Suppressor macrophage (primary cell): Measurements from ENCODE around the gene BTG1.

Source experiments
- DNase-seq, 4 experiments: peaks; one replicate each; pipeline ENCODE4 v3.0.0-alpha.2; 2020 to 2022
- total RNA-seq, 17 experiments: gene quantifications; one replicate each; lab custom pipeline; 2026; ENCODE audit warnings: mixed read lengths in 6 of 17, inconsistent platforms in 3 of 17; lab: John Stamatoyannopoulos, UW

BTG1 gene, protein sequence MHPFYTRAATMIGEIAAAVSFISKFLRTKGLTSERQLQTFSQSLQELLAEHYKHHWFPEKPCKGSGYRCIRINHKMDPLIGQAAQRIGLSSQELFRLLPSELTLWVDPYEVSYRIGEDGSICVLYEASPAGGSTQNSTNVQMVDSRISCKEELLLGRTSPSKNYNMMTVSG
- 39.9 to 462 (median 128) reads per million in 17 experiments for total RNA-seq

DNA sequence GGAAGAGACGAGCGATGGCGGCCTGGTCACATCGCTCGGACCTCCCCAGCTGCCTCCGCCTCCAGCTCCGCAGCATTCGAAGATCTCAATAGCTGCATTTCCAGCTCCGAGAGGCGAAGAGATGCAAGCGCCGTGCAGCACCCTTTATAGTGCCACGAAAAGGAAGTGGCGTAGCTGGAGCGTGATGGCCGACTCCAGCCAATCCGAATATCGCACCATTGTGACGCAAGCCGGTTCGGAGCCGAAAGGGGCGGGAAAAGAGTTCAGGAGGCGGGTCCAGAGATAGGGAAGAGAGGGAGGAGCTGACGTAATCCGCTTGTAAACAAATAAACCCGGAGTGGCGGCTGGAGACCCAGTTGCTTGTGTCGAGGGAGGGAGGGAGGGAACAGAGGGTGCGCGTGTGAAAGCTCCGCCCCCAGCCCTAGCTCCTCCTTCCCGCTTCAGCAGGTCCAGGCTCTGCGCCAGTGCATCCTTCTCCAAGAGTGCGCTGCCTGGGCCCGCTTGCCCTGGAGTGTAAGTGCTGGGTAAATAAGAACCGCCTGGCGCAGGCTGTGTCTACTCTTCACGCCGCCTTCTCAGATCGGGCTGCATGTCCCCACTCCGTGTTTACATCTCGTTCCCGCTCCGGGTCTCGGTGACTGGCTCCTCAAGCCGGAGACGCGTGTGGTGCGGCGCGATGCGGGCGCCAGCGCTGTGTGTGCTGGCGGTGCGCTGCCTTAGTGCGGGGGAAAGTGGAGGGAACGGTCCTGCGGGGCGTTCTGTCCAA lies at the start of gene BTG1:
Gene BTG1, minus strand, starts transcription at position 116 of the 766 bp plus-strand sequence. CDS start 311 bp downstream, outside the sequence.
- peak; percentile 98 to 100 (median 100) for DNase-seq

DNA sequence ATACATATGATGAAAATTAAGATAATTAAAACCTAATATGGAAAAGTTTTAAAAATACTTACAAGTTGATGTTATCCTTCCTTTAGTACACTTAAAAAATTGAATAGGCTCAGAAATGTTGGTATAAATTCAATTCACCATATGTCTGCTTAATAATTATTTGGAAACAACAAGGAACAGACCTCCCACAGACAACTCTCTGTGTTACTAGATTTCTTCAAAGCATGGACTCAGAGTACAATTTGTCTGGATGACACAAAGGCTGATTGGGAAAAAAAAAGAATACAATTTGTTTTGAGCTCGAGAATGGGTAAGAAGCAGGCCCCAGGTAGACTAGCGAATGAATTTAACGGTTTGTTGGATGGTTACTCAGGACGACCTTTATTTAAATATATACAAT lies 48.9 kb upstream of the BTG1 start:
- no peak for DNase-seq

DNA sequence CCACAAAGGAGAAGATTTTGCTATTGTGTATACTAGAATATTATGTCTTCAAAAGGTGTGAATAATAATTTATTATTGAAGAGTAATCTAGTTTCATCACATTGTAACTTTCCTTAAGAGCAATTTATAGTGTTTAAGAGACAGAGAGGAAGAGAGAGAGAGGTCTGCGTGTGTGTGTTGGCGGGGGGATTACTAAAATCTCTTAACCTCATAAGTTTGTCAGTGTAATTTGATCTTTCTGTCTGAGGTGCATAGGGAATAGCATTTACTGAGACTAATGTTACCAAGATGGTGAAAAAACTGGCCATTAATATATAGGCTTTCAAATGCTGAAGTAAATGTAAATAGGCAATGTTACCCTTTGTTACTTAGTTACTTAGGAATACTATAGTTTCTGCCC lies 48.2 kb upstream of the BTG1 start:
- no peak for DNase-seq

DNA sequence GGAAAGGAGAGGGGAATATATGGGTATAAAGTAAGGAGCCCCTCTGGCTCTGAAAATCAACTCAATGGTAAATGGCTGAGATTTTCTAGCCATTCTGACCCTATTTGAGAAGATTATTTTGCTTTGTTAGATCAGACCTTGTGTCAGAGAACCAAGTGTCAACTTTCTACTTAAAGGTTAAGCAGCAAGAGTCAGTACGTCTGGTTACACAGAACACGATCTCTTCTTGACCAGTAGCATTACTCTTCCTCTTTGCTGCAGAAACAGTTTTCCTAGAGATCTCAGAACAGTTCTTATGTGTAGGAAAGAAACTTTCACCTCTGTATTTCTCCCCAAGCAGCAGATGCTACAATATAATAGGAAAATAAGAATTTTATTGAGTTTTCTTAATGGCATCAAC lies 47.4 kb upstream of the BTG1 start:
- DNase-seq, result peak in 1 of 4 experiments; percentile 29

DNA sequence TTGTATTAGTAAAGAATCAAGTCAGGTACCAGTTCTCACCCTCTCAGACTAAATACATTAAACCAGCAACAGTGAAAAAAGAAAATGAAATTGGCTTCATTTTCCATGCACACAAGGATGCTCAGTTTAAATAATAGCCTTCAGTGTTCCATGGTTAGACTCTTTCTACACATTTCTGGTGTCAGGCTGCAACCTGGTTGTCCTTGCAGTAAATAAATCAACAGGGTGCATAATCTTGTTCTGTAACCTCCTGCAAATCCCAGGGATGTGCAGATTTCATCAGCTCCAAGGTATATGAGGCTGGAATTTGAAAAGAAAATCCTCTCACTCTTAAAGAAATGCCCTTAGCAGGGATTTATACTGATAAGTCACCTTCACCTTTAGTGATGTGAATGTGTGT lies 46.7 kb upstream of the BTG1 start:
- no peak for DNase-seq

DNA sequence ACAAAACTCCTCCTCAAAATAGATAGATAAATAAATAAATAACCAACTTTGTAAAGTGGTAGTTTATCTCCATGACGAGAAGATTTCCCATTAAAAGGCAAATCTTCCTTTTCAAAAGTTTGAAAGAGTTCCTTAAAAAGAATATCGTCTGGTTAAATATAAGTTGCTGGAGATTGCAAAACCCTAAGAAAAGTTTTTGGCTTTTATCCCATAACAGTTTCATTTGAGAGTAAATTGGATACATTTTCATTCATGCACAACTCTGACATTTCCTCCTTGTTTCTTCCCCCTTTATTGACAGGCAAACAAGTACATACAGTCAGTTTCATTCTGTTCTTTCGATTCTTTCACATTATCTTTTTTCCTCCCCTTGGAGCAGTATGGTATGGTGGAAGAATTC lies 45.4 kb upstream of the BTG1 start:
- peak in 2 of 4 experiments; percentile 49 to 60 for DNase-seq

DNA sequence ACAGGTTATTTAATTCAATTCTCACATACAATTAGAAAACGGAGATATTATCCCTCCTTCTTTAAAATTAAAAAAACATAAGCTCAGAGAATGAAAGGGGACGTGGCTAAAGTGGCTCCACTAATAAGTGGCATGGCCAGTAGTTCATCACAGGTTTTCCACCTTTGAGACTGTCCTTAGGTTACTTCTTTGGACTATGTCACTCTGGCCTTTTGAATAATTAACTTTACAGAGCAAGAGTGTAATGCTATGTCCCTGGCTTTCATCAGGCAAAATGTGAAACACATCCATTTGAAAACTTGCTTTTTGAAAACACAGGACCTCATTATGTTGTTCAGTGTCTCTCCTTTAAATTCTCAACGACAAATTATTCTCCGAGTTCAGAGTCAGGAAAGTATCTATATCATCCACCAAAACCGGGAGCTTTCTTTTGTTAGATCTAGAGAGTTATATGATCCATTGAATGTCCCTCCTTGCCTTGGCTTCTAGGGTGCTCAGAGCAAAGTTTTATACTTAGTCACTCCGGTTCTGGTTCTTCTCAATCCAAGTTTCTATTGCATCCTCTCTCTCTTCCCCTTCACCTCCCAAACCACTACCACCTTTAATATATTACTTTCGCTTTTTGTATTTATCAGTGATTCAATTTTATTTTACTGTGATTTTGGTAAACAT lies 43.0 kb upstream of the BTG1 start:
- no peak for DNase-seq

DNA sequence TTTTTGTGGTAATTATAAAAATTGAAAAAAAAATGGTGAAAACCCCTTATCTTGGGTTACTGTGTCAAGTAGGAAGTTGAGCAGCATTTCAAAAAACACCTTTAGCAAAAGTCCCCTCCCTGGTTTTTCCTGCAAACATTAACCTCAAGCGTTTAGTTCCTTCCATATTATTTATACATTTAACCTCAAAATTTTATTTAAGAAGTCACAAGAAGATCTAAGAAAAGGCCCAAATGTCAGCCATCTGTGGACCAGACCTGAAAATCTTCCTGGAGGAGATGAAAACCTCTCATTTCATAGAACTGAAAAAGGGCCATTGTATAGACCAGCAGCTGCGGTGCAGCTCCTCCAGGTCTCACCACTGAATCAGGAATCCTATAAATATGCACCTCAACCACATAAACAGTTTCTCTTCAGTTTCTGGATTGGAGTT lies 40.4 kb upstream of the BTG1 start:
- no peak for DNase-seq

DNA sequence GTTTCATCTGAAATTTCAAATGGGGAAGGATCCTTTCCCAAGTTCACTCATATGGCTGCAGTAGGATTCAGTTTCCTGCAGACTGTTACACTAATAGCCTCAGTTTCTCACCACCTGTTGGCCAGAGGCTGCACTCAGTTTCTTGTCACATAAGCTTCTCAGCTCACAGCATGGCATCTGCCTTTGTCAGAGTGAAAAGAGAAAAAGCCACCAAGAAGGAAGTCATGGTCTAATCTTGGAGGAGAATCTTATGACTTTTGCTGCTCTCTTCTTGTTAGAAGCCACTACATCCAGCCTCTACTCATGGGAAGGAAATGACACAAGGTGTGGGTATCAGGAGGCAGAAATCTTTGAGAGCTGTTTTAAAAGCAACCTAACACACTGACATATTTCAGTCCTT lies 39.4 kb upstream of the BTG1 start:
- DNase-seq, result peak in 1 of 4 experiments; percentile 25

DNA sequence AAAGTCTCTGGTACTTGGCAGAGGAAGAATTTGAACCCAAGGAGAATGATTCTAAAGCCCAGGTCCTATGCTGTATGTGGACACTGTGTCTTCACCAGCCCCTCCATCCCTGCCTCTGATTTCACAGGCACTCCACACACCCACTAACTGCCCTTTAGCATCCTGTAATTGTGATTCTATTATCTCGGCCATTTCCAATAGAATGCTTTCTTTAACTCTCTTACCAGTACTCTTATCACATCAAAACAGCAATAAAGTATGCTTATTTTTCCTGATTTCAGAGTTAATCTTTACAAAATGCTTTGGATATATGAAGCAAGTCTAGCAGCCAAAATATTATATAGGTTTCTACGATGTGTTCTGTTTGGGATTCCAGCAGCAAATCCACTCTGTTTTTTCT lies 37.9 kb upstream of the BTG1 start:
- no peak for DNase-seq

DNA sequence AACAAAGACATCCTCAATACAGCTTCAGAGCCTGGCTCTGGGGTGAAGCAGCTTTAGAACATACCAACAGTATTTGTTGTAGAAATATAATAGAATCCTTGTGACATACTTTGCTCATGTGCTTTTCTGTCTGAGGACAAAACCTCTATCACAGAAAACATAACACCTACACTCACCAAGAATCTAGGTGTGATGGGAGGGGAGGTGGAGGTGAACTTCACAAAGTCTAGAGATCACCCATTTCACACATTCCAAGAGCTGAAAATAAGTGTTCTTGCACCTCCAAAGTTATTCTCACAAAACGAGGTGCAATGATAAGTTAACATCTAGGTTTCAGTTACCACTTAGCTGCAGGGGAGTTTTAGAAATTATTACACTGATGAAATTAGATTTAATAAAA lies 32.7 kb upstream of the BTG1 start:
- DNase-seq, result no peak

DNA sequence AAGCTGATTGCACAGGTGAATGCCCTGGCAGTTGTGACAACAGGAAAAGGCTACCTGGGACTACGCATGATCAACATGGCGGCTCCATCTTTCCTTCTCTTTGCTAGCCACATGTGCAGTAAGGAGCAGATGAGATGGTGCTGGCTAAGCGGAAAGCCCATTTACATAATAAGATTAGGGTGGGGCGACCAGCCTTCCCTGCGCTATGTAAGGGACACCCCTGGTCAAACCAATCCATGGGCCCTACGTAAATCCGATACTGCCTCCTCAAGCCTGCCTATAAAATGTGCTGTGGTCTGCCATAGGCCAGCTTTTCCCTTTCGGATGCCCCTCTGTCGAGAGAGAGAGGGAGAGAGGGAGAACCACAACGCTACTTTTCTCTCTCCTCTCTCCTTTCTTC lies 31.0 kb upstream of the BTG1 start:
- no peak for DNase-seq

DNA sequence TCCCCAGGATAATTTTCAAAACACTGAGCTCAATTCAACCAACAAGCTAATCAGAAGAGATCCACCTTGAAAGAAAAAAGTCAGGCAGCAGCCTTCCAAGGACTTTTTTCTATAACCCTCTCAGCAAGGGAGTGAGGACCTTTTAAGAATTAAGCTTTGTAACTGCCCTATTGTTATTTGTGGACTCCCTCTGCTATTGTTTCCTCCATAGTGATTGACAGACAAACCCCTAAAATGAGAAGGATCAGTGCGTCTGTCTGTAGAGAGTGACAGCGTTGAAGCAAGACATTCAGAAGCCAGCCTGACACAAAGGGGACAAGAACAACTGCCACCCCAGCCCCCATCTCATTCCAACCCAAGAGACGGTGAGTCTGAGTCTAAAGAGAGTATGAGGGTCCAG lies 30.3 kb upstream of the BTG1 start:
- DNase-seq, result no peak

DNA sequence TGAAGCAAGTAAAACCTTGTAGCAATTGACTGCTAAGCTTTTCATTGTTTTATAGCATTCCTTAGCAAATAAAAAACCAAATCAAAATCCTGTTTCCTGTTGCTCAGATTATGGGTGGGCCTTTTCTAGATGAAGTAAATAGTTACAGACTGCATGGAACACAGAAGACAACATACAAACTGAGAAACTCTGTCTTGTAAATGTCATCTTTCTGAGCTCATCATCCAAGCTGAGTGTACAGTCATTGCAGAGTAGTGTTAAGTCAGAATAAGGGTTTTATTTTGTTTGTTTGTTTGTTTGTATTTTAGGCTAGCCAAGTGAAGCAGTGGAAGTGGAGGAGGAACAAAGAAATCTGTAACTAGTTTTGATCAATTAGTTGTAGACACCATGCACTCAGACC lies 24.4 kb upstream of the BTG1 start:
- no peak for DNase-seq

DNA sequence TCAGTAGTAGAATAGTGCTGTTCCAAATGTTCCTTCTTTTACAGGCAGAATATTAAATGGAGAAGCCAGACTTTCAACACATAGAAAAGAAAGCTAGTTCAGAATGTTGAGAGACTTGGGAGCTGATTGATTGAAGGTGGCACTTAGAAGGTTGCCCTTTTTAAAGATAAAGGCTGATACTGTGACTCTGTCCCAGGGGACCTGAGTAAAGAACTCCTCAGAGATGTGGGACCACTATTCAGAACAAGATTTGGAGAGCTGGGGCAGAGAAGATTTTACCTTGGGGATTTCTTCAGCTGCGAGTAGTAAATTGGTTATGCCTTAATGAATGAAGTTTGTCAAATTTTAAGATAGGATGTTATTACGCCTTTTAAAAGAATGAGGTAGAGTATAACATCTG lies 21.4 kb upstream of the BTG1 start:
- DNase-seq, result no peak

DNA sequence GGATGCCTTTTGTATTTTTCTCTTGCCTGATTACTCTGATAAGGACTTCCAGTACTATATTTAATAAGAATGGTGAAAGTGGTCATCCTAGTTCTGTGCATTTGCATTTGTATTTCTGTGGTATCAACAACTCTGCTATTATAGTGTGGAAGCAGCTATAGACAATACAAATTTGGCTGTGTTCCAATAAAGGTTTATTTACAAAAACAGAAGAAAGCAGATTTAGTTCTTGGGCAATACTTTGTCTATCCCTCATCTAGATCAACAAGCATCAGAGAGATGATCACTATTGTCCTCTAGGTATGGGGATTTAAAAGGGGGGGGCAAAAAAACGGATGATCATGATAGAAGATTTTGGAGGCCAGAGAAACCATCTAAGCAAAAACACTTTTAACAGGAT lies 19.1 kb upstream of the BTG1 start:
- no peak for DNase-seq

DNA sequence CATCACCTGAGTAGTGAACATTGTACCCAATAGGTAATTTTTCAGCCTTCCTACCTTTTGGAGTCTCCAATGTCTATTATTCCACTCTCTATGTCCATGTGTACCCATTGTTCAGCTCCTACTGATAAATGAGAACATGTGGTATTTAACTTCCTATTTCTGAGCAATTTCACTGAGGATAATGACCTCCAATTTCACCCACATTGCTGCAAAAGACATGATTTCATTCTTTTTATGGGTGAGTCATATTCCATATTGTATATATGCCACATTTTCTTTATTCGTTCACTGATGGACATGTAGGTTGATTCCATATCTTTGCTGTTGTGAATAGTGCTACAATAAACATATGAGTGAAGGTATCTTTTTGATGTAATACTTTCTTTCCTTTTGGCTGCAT lies 16.4 kb upstream of the BTG1 start:
- peak; percentile 20 to 80 (median 58) for DNase-seq

DNA sequence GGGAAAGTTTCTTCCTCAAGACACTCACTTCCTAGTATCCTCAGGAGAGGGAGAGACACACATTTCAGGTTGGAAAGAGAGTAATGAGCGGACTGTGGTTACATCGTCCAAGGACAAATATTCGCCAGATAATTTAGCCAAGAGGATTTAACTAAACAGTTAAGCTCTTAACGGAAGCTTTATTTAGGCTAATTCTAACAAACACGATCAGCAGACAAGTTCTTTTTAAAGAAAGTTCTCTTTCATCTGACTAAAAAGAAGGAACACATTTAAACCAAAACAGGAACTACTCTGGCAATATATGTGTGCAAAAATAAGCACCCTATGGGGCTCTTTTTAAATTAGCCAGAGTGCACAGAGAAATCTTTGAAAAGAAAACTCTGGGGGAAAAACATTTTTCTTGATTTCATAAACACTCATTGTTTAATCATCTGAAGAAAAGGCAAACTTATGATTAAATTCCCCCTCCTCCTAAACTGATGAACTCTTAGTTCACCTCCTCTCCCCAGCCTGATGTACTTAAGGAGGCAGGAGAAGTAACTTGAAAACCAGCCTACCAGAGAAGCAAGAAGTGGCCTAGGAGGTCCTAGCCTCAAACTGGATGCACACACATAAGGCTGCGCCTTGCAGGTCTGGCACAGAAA lies 13.3 kb upstream of the BTG1 start:
- peak in 3 of 4 experiments; percentile 32 to 74 (median 62) for DNase-seq

DNA sequence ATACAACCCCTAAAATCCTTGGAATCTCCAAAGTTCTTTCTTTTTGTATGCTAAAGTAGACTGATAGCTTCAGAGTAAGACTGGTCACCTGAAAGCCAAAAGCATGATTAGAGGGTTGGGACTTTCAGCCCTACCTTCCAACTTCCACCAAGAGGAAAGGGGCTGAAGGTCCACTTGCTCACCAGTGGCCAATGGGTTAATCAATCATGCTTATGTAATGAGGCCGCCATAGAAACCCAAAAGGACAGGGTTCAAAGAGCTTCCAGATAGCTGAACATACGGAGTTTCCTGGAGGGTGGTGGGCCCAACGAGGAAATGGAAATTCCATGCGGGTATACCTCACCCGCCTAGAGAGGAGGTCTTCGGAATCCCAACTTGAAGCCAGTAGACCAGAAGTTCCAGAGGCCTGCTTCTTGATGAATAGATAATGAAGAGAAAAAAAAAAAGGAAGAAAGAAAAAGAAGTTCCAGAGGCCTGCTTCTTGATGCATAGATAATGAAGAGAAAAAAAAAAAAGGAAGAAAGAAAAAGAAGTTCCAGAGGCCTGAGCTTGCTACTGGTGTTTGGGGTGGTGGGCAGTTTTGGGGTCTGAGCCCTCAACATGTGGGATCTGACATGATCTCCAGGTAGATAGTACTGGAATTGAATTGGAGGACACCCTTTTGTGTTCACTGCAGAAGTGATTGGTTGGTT lies 11.2 kb upstream of the BTG1 start:
- no peak for DNase-seq

DNA sequence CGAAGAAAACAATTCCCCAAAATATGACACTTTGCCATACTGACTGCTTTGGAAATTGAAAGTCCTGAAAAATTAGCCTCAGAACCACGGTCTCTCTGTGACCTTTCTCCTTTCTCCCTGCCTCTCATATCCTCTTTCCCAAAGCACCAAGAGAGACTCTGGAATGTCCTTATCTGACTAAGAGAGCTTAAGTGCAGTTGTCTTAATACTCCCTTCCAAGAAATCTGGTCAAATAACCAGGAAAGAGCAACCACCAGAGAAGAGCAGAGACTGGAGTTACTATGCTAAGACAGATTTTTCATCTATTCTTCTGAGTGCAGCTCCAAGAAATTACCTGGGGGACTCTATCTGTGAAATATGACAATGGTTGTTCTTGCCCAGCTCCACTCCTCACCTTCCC lies 10.5 kb upstream of the BTG1 start:
- DNase-seq, result no peak

DNA sequence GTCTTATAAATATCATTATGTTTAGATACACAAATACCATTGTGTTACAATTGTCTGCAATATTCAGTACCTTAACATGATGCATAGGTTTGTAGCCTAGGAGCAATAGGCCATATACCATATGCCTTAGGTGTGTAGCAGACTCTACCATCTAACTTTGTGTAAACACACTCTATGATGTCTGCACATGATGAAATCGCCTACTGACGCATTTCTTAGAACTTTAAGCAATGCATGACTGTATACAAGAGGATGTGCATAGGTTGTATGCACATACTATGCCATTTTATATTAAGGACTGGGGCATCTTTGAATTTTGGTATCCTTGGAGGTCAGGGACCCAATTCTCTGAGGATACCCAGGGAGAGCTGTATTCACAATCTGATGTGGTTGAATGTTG lies 10.1 kb upstream of the BTG1 start:
- no peak for DNase-seq

DNA sequence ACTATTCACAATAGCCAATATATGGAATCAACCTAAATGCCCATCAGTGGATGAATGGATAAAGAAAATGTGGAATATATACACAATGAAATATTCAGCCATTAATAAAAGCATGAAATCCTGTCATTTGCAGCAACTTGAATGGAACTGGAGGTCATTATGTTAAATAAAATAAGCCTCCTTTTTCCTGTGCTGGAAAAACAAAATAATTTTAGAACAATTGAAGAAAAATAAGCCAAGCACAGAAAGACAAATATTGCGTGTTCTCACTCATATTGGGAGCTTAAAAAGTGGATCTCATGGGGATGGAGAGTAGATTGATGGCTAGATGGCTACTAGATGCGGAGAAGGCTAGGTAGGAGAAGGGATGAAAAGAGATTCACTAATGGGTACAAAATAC lies 6.3 kb upstream of the BTG1 start:
- no peak for DNase-seq

DNA sequence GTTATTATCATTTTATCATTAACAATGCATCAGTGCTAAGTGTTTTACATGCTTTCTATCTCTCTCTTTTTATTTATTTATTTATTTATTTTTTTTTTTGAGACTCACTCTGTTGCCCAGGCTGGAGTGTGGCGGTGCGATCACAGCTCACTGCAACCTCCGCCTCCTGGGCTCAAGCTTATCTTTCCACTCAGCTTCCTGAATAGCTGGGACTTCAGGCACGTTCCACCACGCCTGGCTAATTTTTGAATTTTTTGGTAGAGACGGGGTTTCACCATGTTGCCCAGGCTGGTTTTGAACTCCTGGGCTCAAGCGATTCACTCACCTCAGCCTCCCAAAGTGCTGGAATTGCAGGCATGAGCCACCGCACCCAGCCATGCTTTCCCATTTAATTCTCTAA lies 3.9 kb upstream of the BTG1 start:
- DNase-seq, result no peak
